ENCODE results near the gene MTFP1. TPM values are rescaled to one million over a fixed set of nuclear protein-coding genes. Genes with fewer than 3 reads are reported as not detected.

The MTFP1 gene
- total and polyA plus RNA-seq, 8 donors = 5.7 to 31.8 (median 8.6) TPM

GRCh38 chr22:30414525-30415047, 11.0 kb upstream of the MTFP1 start:
- Histone ChIP-seq H3K36me3 (peaks cover 0 to 54% of the 10 kb centered on the region in 2 donors), H3K4me3 (no peak overlapping the region), H3K27me3 (no peaks in the 10 kb centered on the region), H3K27ac (no peak overlapping the region), H3K4me1 (no peaks in the 10 kb centered on the region), H3K9me3 (no peaks in the 10 kb centered on the region)
- no peak for TF ChIP-seq CTCF (IDR thresholded peaks at IDR 0.05)
- intact Hi-C loops (cut with DNase I) = no loop called here
- no peak for DNase-seq
- no peak for ATAC-seq

GRCh38 chr22:30416403-30416802, 9.2 kb upstream of the MTFP1 start:
- Histone ChIP-seq H3K27ac (no peak overlapping the region), H3K9me3 (no peaks in the 10 kb centered on the region), H3K4me3 (no peak overlapping the region), H3K36me3 (peaks cover 0 to 44% of the 10 kb centered on the region in 2 donors), H3K4me1 (peaks cover 0 to 8% of the 10 kb centered on the region in 2 donors), H3K27me3 (no peaks in the 10 kb centered on the region)
- TF ChIP-seq CTCF (IDR thresholded peaks at IDR 0.05) = no peak
- DNase-seq (no peak), ATAC-seq (no peak)
- intact Hi-C loops (cut with DNase I) = no loop called here

GRCh38 chr22:30416837-30417236, 8.7 kb upstream of the MTFP1 start:
- no peaks in the 10 kb centered on the region for H3K27me3 ChIP-seq
- peaks cover 0 to 12% of the 10 kb centered on the region in 2 donors for H3K4me1 ChIP-seq
- ATAC-seq (no peak), DNase-seq (no peak)
- no peak for TF ChIP-seq CTCF (IDR thresholded peaks at IDR 0.05)
- no peaks in the 10 kb centered on the region for H3K9me3 ChIP-seq
- no peak overlapping the region for H3K4me3 ChIP-seq
- intact Hi-C loops (cut with DNase I) = no loop called here
- no peak overlapping the region for H3K27ac ChIP-seq
- peaks cover 0 to 44% of the 10 kb centered on the region in 2 donors for H3K36me3 ChIP-seq

- TF ChIP-seq CTCF (IDR thresholded peaks at IDR 0.05) = no peak
- Histone ChIP-seq H3K27ac (no peak overlapping the region), H3K4me3 (no peak overlapping the region), H3K9me3 (no peaks in the 10 kb centered on the region), H3K4me1 (peaks cover 24 to 39% of the 10 kb centered on the region in 2 donors), H3K27me3 (no peaks in the 10 kb centered on the region), H3K36me3 (peaks cover 0 to 37% of the 10 kb centered on the region in 2 donors)
- DNase-seq (no peak), ATAC-seq (no peak)
- intact Hi-C loops (cut with DNase I) = no loop called here
Observed at GRCh38 chr22:30420347-30421125, 5.0 kb upstream of the MTFP1 start.

GRCh38 chr22:30421695-30422480, 3.7 kb upstream of the MTFP1 start:
- H3K4me3 ChIP-seq = peak overlapping the region in 1 of 2 donors; percentile 75

More at GRCh38 chr22:30421695-30422480, 3.7 kb upstream of the MTFP1 start:
- H3K9me3 ChIP-seq = no peaks in the 10 kb centered on the region
- ATAC-seq (no peak), DNase-seq (no peak)
- no peak for TF ChIP-seq CTCF (IDR thresholded peaks at IDR 0.05)
- H3K36me3 ChIP-seq = peaks cover 0 to 25% of the 10 kb centered on the region in 2 donors
- H3K4me1 ChIP-seq = peaks cover 33 to 50% of the 10 kb centered on the region in 2 donors
- H3K27ac ChIP-seq = peak overlapping the region; percentile 95 to 99
- intact Hi-C loops (cut with DNase I) = no loop called here
- no peaks in the 10 kb centered on the region for H3K27me3 ChIP-seq

Measured in left lung (tissue), 10 donors.